IMR-90 (cell line): Measurements from ENCODE around the gene INPP5A.

ENCODE experiments used
- CEBPB ChIP-seq: IDR thresholded peaks from 2 replicates; pipeline ENCODE4 v1.6.1; 2012; ENCODE audit warnings: low read depth, low read length, improper control_type of control experiment
- CHD1 ChIP-seq: IDR thresholded peaks from 2 replicates; pipeline ENCODE4 v1.6.1; 2012; ENCODE audit warnings: low read depth, low read length, improper control_type of control experiment
- CTCF ChIP-seq: conservative IDR thresholded peaks from 2 replicates; pipeline ENCODE4 v1.5.1; 2012; ENCODE audit warnings: mild to moderate bottlenecking, low read depth, low read length, improper control_type of control experiment
- ELK1 ChIP-seq: fragments of 150-350 bp; IDR thresholded peaks from 2 replicates; pipeline ENCODE4 v1.6.1; 2016; ENCODE audit warnings: low read depth, mild to moderate bottlenecking, low read length, moderate library complexity, borderline replicate concordance
- POLR2A ChIP-seq: IDR thresholded peaks from 2 replicates; pipeline ENCODE4 v1.6.1; 2012; ENCODE audit warnings: mild to moderate bottlenecking, low read depth, low read length
- SMC3 ChIP-seq: fragments of 150-350 bp; IDR thresholded peaks from 2 replicates; pipeline ENCODE4 v1.6.1; 2016; ENCODE audit warnings: low read depth, mild to moderate bottlenecking, antibody characterized with exemption, low read length, moderate library complexity
- USF2 ChIP-seq: fragments of 150-350 bp; IDR thresholded peaks from 2 replicates; pipeline ENCODE4 v1.6.1; 2017; ENCODE audit warnings: mild to moderate bottlenecking, antibody characterized with exemption, low read length, low read depth

DNA sequence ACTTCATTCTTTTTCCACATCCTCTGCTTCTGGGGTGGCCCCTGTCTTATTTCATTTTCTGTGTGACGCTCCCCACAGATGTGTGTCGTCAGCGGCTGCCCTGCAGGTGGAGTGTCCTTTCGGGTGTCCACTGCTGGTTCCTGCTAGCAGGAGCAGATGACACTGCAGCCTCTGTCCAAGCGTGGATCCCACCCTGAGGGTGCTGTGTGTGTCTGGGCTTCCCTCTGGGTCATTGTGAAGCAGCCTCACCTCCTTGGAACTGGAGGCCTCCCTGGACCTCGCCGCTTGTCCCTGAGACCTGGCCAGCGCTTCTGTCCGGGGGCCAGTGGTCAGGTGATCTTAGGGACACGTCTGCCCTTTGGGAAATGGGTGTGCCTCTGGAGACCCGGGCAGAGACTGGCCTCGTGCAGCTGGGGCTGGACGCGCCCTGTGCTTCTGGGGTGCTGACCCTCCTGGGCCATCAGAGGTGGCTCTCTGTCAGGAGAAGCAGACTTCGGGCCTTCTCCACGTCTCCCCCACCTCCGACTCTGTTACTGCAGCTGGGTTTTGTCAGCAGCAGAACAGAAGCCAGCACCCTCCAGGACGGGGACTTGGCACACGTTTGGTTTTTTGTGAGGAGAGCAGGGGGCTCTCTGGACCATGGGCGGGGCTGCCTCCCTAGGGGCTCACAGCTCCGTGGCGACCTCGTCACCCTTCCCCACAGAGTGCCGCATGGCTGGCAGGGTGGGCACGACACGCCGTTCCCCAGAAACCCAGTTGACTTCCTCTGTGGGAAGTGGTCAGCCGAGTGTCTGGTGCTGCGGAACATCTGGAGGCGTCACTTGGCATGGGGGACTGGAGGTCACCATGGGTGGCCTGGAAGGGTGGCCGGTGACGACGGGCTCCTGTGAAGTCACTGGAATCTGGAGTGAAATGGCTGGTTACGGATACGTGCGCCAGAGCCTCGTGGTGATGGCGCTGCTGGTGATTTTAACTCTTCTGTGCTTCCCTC lies 48.4 kb downstream of the INPP5A start:
- TF ChIP-seq ELK1 (no peak), CTCF (no peak), POLR2A (no peak), USF2 (no peak), CHD1 (no peak), CEBPB (no peak), SMC3 (no peak)
